DMS114 treated with DMSO at 0.1 percent for 48 hours (cell line): ENCODE measurements around the gene PROP1.
"Not testable (repeated sequence)": the region's sequence is repeated elsewhere in the genome, so short reads cannot be mapped to it uniquely, and the experiment has no call there.

Experiments used
- DNase-seq: peaks from one replicate; lab custom pipeline; 2025; ENCODE audit not compliant: unreplicated experiment; lab: John Stamatoyannopoulos, UW

The PROP1 gene

GRCh38 chr5:177982956-177983355 lies 13.1 kb downstream of the PROP1 start:
- no peak for DNase-seq

- no peak for DNase-seq
These were observed 13.8 kb downstream of the PROP1 start for GRCh38 chr5:177982072-177982727.

- DNase-seq, result no peak
These were observed 14.6 kb downstream of the PROP1 start for GRCh38 chr5:177981296-177982071.

- DNase-seq, result no peak
These were observed 15.3 kb downstream of the PROP1 start for GRCh38 chr5:177980743-177981151.

DNA sequence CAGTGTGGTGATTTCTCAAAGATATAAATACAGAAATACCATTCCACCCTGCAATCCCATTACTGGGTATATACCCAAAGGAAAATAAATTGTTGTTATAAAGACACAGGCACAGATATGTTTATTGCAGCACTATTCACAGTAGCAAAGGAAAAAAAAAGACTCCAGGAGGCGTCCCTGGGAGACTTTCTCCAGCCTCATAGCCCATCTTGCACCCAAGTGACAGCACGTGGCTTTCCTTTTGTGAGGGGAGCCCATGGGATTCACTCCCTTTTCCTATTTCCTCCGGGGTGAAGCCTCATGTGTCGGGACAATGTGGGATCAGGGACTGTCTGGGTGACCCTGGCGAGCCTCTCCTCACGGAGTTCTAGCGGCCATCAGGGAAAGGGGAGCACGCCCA lies 18.4 kb downstream of the PROP1 start:
- not testable (repeated sequence) for DNase-seq

- DNase-seq, result no peak
These were observed 22.9 kb downstream of the PROP1 start for GRCh38 chr5:177973066-177973635.

DNA sequence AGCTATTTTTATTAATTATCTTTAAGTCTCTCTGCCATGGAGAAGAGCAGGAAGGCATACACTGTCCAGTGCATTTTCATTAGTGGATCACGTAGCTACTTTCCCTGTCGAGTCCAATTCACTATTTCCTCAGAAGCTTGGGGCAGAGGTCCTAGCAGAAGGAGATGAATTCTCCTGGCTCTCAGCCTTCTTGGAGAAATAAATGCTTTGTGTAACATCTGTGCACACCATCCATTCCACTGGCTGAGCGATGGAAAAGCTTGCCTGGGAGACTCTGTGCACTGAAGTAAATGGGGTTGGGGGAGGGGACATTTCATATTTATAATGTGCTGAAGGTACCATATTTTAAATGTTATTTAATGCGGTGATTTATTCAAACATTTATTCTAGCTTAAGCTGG lies 23.4 kb downstream of the PROP1 start:
- DNase-seq, result no peak

GRCh38 chr5:177972014-177972413 lies 24.0 kb downstream of the PROP1 start:
- not testable (repeated sequence) for DNase-seq

- no peak for DNase-seq
These were observed 27.3 kb downstream of the PROP1 start for GRCh38 chr5:177968661-177969211.

DNA sequence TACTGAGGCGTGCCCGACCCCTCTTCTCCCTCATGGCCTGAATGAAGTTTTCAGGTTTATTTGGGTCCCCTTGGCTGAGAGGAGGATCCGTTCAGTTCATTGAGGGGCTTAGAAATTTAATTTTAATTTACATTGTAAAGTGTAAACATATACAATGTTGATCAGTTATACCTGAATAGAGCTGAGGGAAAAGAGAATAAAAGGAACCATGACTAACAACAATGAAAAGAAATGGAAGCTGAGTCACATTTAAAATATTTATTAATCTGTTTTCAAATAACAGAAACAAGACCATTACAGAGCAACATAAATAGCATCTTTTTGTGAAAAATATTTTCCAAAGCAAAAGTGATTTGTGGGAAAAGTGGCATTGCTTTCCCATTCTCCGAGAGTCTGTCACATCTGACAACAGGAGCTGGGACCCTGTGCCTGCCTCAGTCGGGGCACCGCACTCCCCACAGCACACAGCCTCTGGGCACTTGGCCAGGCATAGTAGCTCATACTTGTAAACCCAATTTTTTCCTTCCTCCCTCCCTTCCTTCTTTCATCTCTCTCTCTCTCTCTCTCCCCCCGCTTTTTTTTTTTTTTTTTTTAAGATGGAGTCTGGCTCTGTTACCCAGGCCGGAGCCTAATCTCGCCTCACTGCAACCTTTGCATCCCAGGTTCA lies 28.7 kb downstream of the PROP1 start:
- no peak for DNase-seq

DNA sequence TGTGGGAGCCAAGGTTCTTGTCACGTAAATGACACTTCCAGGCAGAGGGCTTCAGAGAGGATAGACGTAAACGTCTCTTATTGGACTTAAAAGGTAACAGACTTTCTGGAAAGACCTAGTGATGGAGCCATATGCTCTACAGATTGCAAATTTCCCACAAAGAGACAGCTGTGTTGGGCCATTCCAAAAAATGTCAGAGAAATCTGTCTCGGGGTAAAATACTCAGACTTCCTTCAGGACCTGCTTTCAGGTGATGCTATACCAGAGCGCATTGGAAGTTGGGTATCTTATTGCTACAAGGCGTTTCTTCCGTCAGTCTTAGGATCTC lies 29.2 kb downstream of the PROP1 start:
- no peak for DNase-seq

DNA sequence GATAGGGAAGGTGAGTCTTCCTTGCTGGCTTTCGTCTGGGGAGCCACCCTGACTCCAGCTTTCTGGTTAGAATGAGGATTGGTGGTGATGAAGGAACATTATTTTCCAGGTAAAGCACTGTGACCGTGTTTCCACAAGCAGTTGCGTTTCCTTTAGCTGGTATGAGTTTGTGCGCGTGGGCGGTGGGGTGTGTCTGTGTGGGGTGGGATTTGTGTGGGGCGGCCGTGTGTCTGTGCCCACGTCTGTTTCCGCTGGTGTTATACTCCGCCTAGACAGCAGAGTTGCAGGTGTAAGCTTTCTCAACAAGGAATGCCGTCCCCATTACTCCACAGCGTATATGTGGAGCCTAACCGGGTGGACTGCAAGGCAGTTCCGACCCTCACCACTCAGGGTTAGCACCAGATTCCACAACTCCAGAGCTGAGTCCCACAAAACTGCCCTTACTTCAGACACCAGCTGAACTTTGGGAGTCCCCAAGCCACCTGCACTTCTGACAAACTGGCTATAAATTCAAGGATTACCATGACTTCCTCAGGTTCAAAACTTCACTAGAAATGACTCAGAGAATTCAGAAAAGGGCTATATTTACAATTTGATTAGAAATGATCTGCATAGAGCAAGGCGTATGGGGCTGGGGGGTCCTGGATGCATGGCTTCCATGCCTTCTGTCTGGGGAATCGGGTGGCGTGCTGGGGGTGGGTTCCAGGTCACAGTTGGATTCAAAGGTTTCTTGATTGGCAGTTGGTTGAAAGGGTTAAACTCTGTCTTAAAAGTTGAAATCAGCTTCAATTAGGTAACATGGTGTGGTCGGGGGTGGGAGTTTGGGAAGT lies 29.8 kb downstream of the PROP1 start:
- no peak for DNase-seq

DNA sequence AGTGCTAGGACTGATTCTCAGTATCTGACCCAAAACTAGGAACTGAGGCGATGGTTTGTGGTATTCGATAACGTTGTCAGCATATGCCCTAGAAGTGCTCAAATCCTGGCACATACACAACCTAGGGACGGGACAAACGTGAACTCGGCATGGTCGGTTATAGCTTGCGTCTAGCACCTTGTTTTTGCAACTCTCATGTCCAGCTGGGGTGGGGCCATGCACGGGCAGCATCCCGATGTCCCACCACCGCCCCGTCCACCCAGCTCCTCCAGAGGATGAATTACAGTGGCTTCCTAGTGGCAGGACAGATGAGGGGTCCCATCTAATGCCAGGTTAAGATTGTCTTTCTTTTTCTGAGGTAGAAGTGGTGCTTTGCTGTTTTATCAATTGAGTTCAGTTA lies 31.6 kb downstream of the PROP1 start:
- DNase-seq, result no peak

DNA sequence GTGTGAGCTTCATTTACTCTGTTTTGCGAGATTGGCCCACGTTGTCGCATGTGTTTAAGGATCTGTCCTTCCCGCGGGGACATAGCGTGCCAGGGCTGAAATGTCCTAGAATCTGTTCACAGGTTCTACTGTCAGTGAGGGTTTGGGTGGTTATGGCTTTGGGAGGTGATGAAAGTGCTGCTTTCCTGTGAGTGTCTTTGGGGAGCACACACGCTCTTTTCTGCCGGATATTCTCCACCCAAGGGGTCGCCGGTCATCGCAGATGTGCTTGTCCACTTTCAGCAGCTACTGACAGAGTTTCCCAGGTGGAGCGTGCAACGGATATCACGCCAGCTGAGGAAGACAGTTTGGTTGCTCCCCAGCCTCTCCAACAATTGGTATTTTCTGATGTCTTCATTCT lies 32.1 kb downstream of the PROP1 start:
- DNase-seq, result no peak

GRCh38 chr5:177959315-177959714 lies 36.7 kb downstream of the PROP1 start:
- DNase-seq, result no peak

DNA sequence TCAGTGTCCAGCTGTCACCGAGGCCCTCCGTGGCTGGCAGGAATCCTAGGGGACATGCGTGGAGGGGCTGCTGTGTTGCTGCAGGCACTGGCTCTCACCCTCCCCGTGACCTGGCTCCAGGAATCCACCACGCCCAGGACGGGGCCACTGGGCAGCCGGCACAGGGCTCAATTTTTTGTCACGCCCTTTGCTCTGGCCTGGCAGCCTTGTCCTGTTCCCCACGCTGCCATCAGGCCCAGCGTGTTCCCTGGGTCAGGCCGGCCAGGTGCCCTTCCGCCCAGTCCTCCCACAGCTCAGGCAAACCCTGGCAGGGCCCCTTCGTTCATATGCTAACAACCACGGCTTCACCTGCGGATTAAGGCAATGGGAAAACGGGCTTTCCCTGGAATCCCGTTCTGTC lies 37.3 kb downstream of the PROP1 start:
- DNase-seq, result no peak

- DNase-seq, result no peak
These were observed 38.8 kb downstream of the PROP1 start for GRCh38 chr5:177957241-177957640.

- DNase-seq, result not testable (repeated sequence)
These were observed 42.9 kb downstream of the PROP1 start for GRCh38 chr5:177953101-177953500.

DNA sequence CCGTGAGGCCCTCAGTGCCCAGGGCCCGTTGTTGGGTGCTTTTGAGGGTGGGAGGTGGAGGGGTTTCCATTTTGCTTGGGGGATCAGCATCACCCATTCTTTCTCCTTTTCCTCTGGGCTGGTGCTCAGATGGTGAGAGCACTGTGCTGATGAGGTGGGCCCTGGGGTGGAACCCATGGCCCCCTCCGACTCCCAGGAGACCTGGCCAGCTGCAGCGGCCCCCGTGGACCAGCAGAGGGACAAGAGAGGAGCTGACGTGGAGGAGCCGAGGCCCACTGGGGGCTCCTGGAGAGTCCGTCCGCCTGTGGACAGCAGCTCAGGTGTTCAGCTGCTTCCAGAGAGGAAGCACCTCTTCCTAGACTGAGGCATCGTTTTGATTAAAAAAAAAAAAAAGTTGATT lies 46.4 kb downstream of the PROP1 start:
- DNase-seq, result not testable (repeated sequence)

GRCh38 chr5:177949065-177949464 lies 47.0 kb downstream of the PROP1 start:
- not testable (repeated sequence) for DNase-seq

GRCh38 chr5:177947912-177948311 lies 48.1 kb downstream of the PROP1 start:
- peak; percentile 15 for DNase-seq
